HepG2 (cell line): ENCODE results near the gene STS. TPM values are rescaled to one million over a fixed set of nuclear protein-coding genes. Genes with fewer than 3 reads are reported as not detected.

Experiments
- ATAC-seq: fragments of 200-7000 bp; cut with Tn5 transposase; 3 replicates; pipeline ENCODE4 v1.9.1; 2020; ENCODE audit warnings: mild to moderate bottlenecking, moderate library complexity
- BruUV-seq: library from RNA; stranded (reverse); fragments of 400-500 nt; replicated peaks from 2 replicates; lab custom pipeline; 2021; lab: Mats Ljungman, UMichigan
- CTCF ChIA-PET: fragments of 300-600 bp; formaldehyde crosslinking; extraction: SDS; loops from one replicate; lab custom pipeline; 2021; ENCODE audit warnings: low total read pairs, inconsistent platforms, low intra/inter-chr PET ratio; lab: Yijun Ruan, JAX
- POLR2A ChIA-PET: fragments of 350-600 bp; sonication (Branson Sonifier 250); formaldehyde crosslinking; loops from one replicate; lab custom pipeline; 2020; ENCODE audit warnings: antibody characterized with exemption, inconsistent platforms; lab: Yijun Ruan, JAX
- DNase-seq: peaks from one replicate; pipeline ENCODE4 v3.0.0-alpha.2; 2015; ENCODE audit warnings: low spot score
- FAIRE-seq: peaks from 3 replicates; lab custom pipeline; 2011; peaks lifted over from hg19 to GRCh38; lab: Jason Lieb, UNC
- H2AFZ ChIP-seq: one replicate; pipeline ENCODE4 v1.6.1; 2011; ENCODE audit warnings: low read length, inconsistent platforms
- H3K27ac ChIP-seq: fragments of 300-600 bp; 3 replicates; pipeline ENCODE4 v1.8.0; 2011; ENCODE audit warnings: mixed run types, mild to moderate bottlenecking, mixed read lengths, low read length, inconsistent platforms; ENCODE audit not compliant: insufficient read depth; ENCODE audit errors: extremely low read length
- H3K27me3 ChIP-seq, 2 experiments: fragments of 200-600 bp in 1 of 2; 2 replicates in 1 of 2; 3 replicates in 1 of 2; pipeline versions ENCODE4 v1.6.0 to v1.8.0; 2011; ENCODE audit warnings: low read length in 2 of 2, mild to moderate bottlenecking in 2 of 2, moderate library complexity in 2 of 2, inconsistent platforms in 1 of 2; ENCODE audit not compliant: insufficient read depth in 2 of 2, control insufficient read depth in 1 of 2
- H3K36me3 ChIP-seq, 2 experiments: fragments of 200-600 bp in 1 of 2; replicated peaks in 1 of 2; 2 replicates in 1 of 2; 3 replicates in 1 of 2; pipeline versions ENCODE4 v1.5.1 to v1.8.0; 2011; ENCODE audit warnings: low read length in 2 of 2, inconsistent platforms in 1 of 2; ENCODE audit not compliant: insufficient read depth in 2 of 2, control insufficient read depth in 1 of 2
- H3K4me1 ChIP-seq: 2 replicates; pipeline ENCODE4 v1.5.1; 2012; ENCODE audit warnings: low read length, inconsistent platforms; ENCODE audit not compliant: insufficient read depth
- H3K4me2 ChIP-seq: 2 replicates; pipeline ENCODE4 v1.6.0; 2011; ENCODE audit warnings: low read depth, low read length, inconsistent platforms
- H3K4me3 ChIP-seq, 3 experiments: fragments of 200-600 bp in 1 of 3; sonication (generic), shearing (Covaris generic) in 1 of 3; replicated peaks in 1 of 3; 2 replicates each; pipeline ENCODE4 v1.5.1; 2011 to 2016; ENCODE audit warnings: low read length in 3 of 3, inconsistent platforms in 2 of 3, low read depth in 2 of 3, mild to moderate bottlenecking in 2 of 3, control low read depth in 1 of 3, mixed read lengths in 1 of 3; ENCODE audit not compliant: insufficient read depth in 1 of 3
- H3K79me2 ChIP-seq: one replicate; pipeline ENCODE4 v1.6.1; 2011; ENCODE audit warnings: low read length, inconsistent platforms; ENCODE audit not compliant: insufficient read depth
- H3K9ac ChIP-seq: 2 replicates; pipeline ENCODE4 v1.6.0; 2011; ENCODE audit warnings: mild to moderate bottlenecking, low read depth, low read length, inconsistent platforms; ENCODE audit not compliant: insufficient read depth
- H3K9me3 ChIP-seq: 2 replicates; pipeline ENCODE4 v1.5.1; 2012; ENCODE audit warnings: mild to moderate bottlenecking, low read length
- H4K20me1 ChIP-seq: 2 replicates; pipeline ENCODE4 v1.6.0; 2011; ENCODE audit warnings: inconsistent platforms, mild to moderate bottlenecking, low read length, moderate library complexity; ENCODE audit not compliant: insufficient read depth
- AHDC1 ChIP-seq: sonication (generic); formaldehyde crosslinking; IDR thresholded peaks from 2 replicates; pipeline ENCODE4 v1.5.1; 2020; ENCODE audit warnings: mild to moderate bottlenecking, missing genetic modification reagents, borderline replicate concordance
- DZIP1 ChIP-seq: sonication (generic); formaldehyde crosslinking; IDR thresholded peaks from 2 replicates; pipeline ENCODE4 v1.5.0; 2020; ENCODE audit warnings: mild to moderate bottlenecking, missing genetic modification reagents
- FOXC1 ChIP-seq: sonication (generic); formaldehyde crosslinking; IDR thresholded peaks from 2 replicates; pipeline ENCODE4 v1.8.0; 2022; ENCODE audit warnings: mild to moderate bottlenecking, missing genetic modification reagents, borderline replicate concordance
- THRA ChIP-seq: sonication (generic); formaldehyde crosslinking; IDR thresholded peaks from 2 replicates; pipeline ENCODE4 v1.4.0; 2020; ENCODE audit warnings: missing genetic modification reagents, borderline replicate concordance
- ZHX1 ChIP-seq: sonication (generic); formaldehyde crosslinking; IDR thresholded peaks from 2 replicates; pipeline ENCODE4 v1.8.1; 2022; ENCODE audit warnings: low read depth, mild to moderate bottlenecking, missing genetic modification reagents
- ZMYM2 ChIP-seq: sonication (generic); formaldehyde crosslinking; IDR thresholded peaks from 2 replicates; pipeline ENCODE4 v1.8.0; 2022; ENCODE audit warnings: mild to moderate bottlenecking, missing genetic modification reagents
- ZNF503 ChIP-seq: sonication (generic); formaldehyde crosslinking; IDR thresholded peaks from 2 replicates; pipeline ENCODE4 v1.4.0; 2020; ENCODE audit warnings: missing genetic modification reagents
- ZNF629 ChIP-seq: sonication (generic); formaldehyde crosslinking; conservative IDR thresholded peaks from 2 replicates; pipeline ENCODE4 v1.5.0; 2020; ENCODE audit warnings: missing genetic modification reagents
- WGBS: methylation state at CpG from one replicate; pipeline ENCODE4 v1.1.6; 2017; ENCODE audit warnings: low lambda C conversion rate; 5-methylcytosine and 5-hydroxymethylcytosine counted together
- in situ Hi-C: cut with HindIII; loops from 2 replicates; pipeline ENCODE4 v1.10.0; 2017; ENCODE audit warnings: low pct_unique_long_range_greater_than_20kb; ENCODE audit not compliant: extremely low pct_ligation_motif_present
- intact Hi-C: fragments of 100-400 bp; cut with micrococcal nuclease; formaldehyde crosslinking; loops from one replicate; pipeline ENCODE4 v1.10.0; 2022; ENCODE audit not compliant: unreplicated experiment
- polyA plus RNA-seq, 8 experiments: library from polyadenylated mRNA; depleted of rRNA in 3 of 8; stranded (reverse) in 7 of 8; unstranded in 1 of 8; fragments of >200 nt; fragmentation: Illumina TruSeq in 4 of 8; extraction: Trizol in 4 of 8; gene quantifications; 2 replicates each; pipeline versions ENCODE4 v1.2.1 to v1.2.3, GENCODE V29; 2011 to 2016; ENCODE audit warnings: low read depth in 4 of 8, missing spikeins in 1 of 8, mixed read lengths in 1 of 8; ENCODE audit not compliant: insufficient read depth in 1 of 8
- total RNA-seq, 5 experiments: library from RNA; depleted of rRNA; stranded (reverse); fragments of >200 nt; fragmentation: Illumina TruSeq; extraction: Trizol; gene quantifications; 2 replicates each; pipeline ENCODE4 v1.2.3, GENCODE V29; 2016; ENCODE audit warnings: low read depth in 1 of 5

Gene STS
- total and polyA plus RNA-seq, 2 of the 13 experiments (the other 11 are each of a cell fraction or from before 2014, with no cell fraction given): 0.87 to 1.5 TPM

GRCh38 chrX:7192871-7193270 is 45.4 kb downstream of the STS start:
- Histone ChIP-seq H3K9ac (no peak overlapping the region), H3K27me3 (no peaks in the 10 kb centered on the region), H3K9me3 (no peaks in the 10 kb centered on the region), H2AFZ (no peak overlapping the region), H3K27ac (no peak overlapping the region), H3K4me3 (no peak overlapping the region), H4K20me1 (no peaks in the 10 kb centered on the region), H3K4me1 (no peaks in the 10 kb centered on the region), H3K79me2 (no peaks in the 10 kb centered on the region), H3K36me3 (no peaks in the 10 kb centered on the region; a peak in 1 of 5 replicates), H3K4me2 (no peak overlapping the region)
- in situ Hi-C loops: no loop called here
- ATAC-seq (no peak), DNase-seq (no peak), FAIRE-seq (no peak)
- intact Hi-C loops: no loop called here
- POLR2A ChIA-PET: no interaction called here
- TF ChIP-seq ZNF629 (no peak), ZNF503 (no peak), ZMYM2 (CRISPR knock-in tag) (no peak), AHDC1 (CRISPR knock-in tag) (no peak), DZIP1 (CRISPR knock-in tag) (no peak), ZHX1 (CRISPR knock-in tag) (no peak), FOXC1 (CRISPR knock-in tag) (no peak), THRA (CRISPR knock-in tag) (no peak)
- CTCF ChIA-PET: no interaction called here
- WGBS: 91% methylated on average over 5 of the region's 7 CpGs
- BruUV-seq: no TSS peak
